ENCODE measurements around the gene ABCA12. TPM values are rescaled to one million over a fixed set of nuclear protein-coding genes. Genes with fewer than 3 reads are reported as not detected.
"Not testable (repeated sequence)": the region's sequence is repeated elsewhere in the genome, so short reads cannot be mapped to it uniquely, and the experiment has no call there.

Gene ABCA12
- total RNA-seq (2014; rRNA removed; shearing (Covaris generic)) = not detected in 2 replicates

GRCh38 chr2:215138479-215138878 is at the start of gene ABCA12:
Gene ABCA12 (minus strand): TSS chr2:215138626. CDS start chr2:215138208, 418 bp downstream.
- no peak for DNase-seq (ENCODE audit: low spot score)

- DNase-seq (ENCODE audit: low spot score) = no peak
Measured at GRCh38 chr2:215188078-215188477, 49.7 kb upstream of the ABCA12 start.

GRCh38 chr2:215186021-215186420 is 47.6 kb upstream of the ABCA12 start:
- no peak for DNase-seq (ENCODE audit: low spot score)

DNA sequence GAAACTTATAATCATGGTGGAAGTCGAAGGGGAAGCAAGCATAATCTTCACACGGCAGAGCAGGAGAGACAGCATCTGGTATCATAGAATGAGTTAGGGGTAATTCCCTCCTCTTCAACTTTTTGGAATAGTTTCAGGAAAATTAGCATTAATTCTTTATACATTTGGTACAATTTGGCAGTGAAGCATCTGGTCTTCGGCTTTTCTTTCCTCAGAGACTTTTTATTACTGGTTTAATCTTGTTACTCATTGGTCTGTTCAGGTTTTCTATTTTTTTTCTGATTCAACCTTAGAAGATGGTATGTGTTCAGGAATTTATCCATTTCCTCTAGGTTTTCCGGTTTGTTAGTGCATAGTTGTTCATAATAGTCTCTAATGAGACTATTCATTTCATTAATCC is 39.7 kb upstream of the ABCA12 start:
- no peak for DNase-seq (ENCODE audit: low spot score)

DNA sequence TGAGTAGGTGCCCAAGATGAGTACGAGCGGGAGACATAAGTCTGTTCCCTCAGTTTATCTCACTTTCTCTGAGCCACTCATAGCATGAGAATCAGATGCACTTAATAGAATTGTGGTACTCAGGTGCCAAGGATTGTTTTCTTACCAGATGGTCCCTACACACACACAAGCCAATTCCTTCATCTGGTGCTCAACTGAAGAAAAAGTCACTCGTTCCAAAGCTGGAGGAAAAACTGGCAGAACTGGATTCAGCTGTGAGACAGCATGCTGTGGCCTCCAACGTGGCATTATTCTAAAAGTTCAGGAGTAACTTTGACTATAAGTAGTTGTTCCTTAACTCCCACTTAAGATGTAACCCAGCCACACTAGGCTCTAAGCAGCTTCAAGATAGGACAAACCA is 33.4 kb upstream of the ABCA12 start:
- DNase-seq (ENCODE audit: low spot score) = no peak

DNA sequence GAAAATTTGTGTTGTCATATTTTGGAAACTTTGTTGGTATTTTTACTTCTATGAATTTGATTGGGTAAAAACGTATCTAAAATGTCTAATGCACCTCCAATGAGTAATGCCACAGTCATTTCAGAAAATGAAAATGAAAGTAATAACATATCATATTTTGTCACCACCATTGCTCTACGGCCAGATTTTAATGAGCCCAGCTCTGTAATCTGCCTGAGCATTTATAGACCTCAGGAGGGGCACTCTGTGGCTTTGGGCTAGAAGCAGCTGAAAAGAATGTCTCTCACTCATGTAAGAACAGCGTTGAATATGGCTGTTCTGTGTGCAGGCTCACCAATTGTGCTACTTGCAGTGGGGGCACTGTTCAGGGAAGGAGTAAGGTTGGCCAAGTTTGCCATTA is 32.7 kb upstream of the ABCA12 start:
- DNase-seq (ENCODE audit: low spot score) = no peak

DNA sequence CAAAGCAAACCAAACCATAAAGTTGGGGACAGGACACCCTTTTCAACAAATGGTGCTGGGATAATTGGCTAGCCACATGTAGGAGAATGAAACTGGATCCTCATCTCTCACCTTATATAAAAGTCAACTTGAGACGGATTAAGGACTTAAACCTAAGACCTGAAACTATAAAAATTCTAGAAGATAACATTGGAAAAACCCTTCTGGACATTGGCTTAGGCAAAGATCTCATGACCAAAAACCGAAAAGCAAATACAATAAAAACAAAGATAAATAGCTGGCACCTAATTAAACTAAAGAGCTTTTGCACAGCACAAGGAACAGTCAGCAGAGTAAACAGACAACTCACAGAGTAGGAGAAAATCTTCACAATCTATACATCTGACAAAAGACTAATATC is 28.1 kb upstream of the ABCA12 start:
- DNase-seq (ENCODE audit: low spot score) = not testable (repeated sequence)

- not testable (repeated sequence) for DNase-seq (ENCODE audit: low spot score)
Measured at GRCh38 chr2:215163319-215163718, 24.9 kb upstream of the ABCA12 start.

DNA sequence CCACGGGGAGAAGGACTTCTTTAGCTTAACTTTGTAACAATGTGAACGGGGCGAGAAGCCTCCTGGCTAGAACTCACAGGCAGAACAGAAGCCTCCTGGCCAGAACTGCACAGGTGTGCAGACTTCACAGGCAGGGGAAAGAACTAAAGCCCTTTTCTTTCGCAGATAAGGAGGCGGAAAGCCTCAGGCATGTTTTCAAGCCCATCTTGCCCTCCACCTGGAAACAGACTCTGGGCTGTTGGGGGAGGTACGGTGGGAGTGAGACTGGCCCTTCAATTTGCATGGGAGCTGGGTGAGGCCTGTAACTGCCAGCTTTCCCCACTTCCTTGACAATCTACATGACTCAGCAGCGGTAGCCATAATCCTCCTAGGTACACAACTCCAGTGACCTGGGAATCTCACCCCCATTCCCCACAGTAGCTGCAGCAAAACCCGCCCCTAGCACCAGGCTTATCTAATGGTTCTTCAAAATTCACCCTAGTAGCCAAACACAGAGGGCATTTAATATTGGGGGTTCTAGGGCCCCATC is 22.9 kb upstream of the ABCA12 start:
- no peak for DNase-seq (ENCODE audit: low spot score)

DNA sequence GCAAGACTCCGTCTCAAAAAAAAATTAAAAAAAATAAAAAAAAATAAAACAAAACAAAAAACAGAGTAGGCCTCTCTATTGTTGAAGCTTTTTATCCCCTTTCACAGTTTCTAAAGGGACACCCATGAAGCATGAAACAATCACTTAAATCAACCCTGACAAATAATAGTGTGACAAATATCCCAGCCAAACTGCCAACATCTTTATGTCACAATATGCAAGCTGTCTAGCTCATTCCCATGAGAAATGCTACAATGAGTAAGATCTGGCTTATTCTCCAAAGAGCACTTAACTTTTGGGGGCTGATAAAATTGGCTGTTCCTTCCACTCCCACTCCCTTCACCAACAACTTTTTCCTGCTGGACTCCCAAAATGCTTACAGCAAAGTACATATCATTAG is 21.7 kb upstream of the ABCA12 start:
- no peak for DNase-seq (ENCODE audit: low spot score)

- DNase-seq (ENCODE audit: low spot score) = no peak
Measured at GRCh38 chr2:215156453-215156852, 18.0 kb upstream of the ABCA12 start.

DNA sequence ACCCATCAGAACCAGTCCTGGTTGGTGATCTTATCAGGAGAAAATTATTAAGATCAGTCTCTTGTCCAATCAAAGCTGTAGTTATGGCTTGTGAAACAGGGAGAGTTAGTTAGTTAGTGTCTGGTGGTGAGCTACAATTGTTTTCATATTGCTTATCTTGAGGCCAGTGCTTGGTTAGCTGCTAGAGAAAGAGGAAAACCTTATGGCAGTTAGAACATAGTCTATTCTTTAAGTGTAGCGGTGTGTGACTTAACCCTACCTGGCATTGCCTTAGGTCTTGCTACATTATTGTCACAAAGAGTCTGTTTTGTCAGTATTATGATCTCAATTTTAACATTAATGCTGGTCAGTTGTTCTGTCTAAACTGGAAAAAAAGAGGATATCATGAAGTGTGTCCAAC is 11.5 kb upstream of the ABCA12 start:
- no peak for DNase-seq (ENCODE audit: low spot score)

GRCh38 chr2:215149486-215149885 is 11.1 kb upstream of the ABCA12 start:
- no peak for DNase-seq (ENCODE audit: low spot score)

GRCh38 chr2:215149060-215149459 is 10.6 kb upstream of the ABCA12 start:
- DNase-seq (ENCODE audit: low spot score) = no peak

DNA sequence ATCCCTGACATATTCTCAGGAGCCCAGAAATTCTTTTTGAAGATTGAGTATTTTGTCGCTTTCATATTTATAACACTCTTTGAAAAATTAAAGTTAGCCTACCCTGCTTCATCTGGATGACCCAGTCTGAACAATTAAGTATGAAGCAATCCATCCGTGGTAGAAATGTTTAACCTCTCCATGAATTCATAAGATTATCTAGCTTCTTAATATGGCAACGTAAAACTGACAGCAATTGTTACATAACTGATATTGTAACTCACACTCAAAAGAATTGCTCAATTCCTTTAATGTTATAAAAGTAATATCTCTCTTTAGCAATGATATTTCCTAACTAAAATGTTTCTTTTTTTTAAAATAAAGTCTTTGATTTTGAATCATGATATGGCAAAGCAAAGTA is 7.2 kb upstream of the ABCA12 start:
- DNase-seq (ENCODE audit: low spot score) = no peak

GRCh38 chr2:215144106-215144875 is 5.9 kb upstream of the ABCA12 start:
- no peak for DNase-seq (ENCODE audit: low spot score)

- DNase-seq (ENCODE audit: low spot score) = no peak
Measured at GRCh38 chr2:215143458-215143857, 5.0 kb upstream of the ABCA12 start.

DNA sequence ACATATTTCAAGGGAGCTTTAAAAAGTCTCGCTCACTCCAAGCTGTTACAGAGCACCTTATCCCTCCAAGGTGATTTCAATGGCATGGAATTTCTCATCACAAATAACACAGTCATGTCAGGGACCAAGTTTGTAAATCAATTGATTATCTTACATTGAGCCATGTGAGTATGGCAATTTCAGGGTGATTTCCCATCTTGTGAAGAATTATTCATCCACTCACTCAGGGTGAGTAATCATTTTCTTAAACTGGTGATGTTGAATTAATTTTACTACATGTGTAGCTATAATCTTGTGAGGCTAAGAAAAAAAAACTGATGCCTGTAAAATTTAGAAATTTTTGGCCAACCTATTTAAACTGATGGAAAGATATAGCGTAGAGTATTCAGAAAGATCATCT is 3.3 kb upstream of the ABCA12 start:
- DNase-seq (ENCODE audit: low spot score) = no peak

- no peak for DNase-seq (ENCODE audit: low spot score)
Measured at GRCh38 chr2:215140166-215140707, 1.8 kb upstream of the ABCA12 start.

- no peak for DNase-seq (ENCODE audit: low spot score)
Measured at GRCh38 chr2:215137741-215138340, 585 bp downstream of the ABCA12 start.

- no peak for DNase-seq (ENCODE audit: low spot score)
Measured at GRCh38 chr2:215137329-215137686, 1.1 kb downstream of the ABCA12 start.

GRCh38 chr2:215136669-215137328 is 1.6 kb downstream of the ABCA12 start:
- DNase-seq (ENCODE audit: low spot score) = no peak

All from HT-29 (cell line).